ENCODE results near the gene TMEM59. TPM values are rescaled to one million over a fixed set of nuclear protein-coding genes. Genes with fewer than 3 reads are reported as not detected.

Gene TMEM59
- total RNA-seq, 1 experiment from 2014 or later: 121 TPM

GRCh38 chr1:54012863-54013262 is 40.1 kb downstream of the TMEM59 start:
- intact Hi-C loops (cut with micrococcal nuclease): no loop called here
- ChIA-PET CTCF (no interaction called here), RAD21 (ENCODE audit: low non-redundant PET in 1 of 2, low total read pairs in 2 of 2, uncharacterized antibody in 2 of 2, unreplicated experiment in 2 of 2) (no interaction called here), POLR2A (no interaction called here)
- no peak overlapping the region for H3K4me3 ChIP-seq (replicated peaks in 1 of 2; ENCODE audit: low read depth in 1 of 2, low read length in 2 of 2)
- no peak overlapping the region for H3K27ac ChIP-seq (ENCODE audit: low read depth, low read length)
- H3K9me2 ChIP-seq (ENCODE audit: insufficient read depth): no peaks in the 10 kb centered on the region
- no peak overlapping the region for H2AFZ ChIP-seq (ENCODE audit: low read depth, low read length, poor library complexity, severe bottlenecking)
- no peak overlapping the region for H3K4me2 ChIP-seq (ENCODE audit: low read length)
- no peak for DNase-seq (ENCODE audit: low read depth, low spot score)
- H3K9me3 ChIP-seq (ENCODE audit: control insufficient read depth in 1 of 2, insufficient read depth in 1 of 2, low read depth in 1 of 2, low read length in 2 of 2): no peaks in the 10 kb centered on the region
- ATAC-seq: no peak
- H3K27me3 ChIP-seq (ENCODE audit: insufficient read depth, low read length): no peaks in the 10 kb centered on the region
- TF ChIP-seq EZH2phosphoT487 (IDR thresholded peaks at IDR 0.05; ENCODE audit: borderline replicate concordance) (no peak), ZNF274 (IDR thresholded peaks at IDR 0.05; ENCODE audit: low read depth, low read length) (no peak), ATF3 (IDR thresholded peaks at IDR 0.05) (no peak), REST (IDR thresholded peaks at IDR 0.05; ENCODE audit: low read depth) (no peak), ELF1 (IDR thresholded peaks at IDR 0.05; ENCODE audit: borderline replicate concordance, low read depth) (no peak), FOSL1 (IDR thresholded peaks at IDR 0.05; ENCODE audit: low read depth) (no peak), ZFX (IDR thresholded peaks at IDR 0.05) (no peak), RAD21 (IDR thresholded peaks at IDR 0.05; ENCODE audit: low read depth) (no peak), SP1 (IDR thresholded peaks at IDR 0.05; ENCODE audit: low read depth) (no peak), ZBTB33 (IDR thresholded peaks at IDR 0.05; ENCODE audit: extremely low read depth, insufficient replicate concordance, low read length) (no peak), POLR2A (IDR thresholded peaks at IDR 0.05; ENCODE audit: borderline replicate concordance, extremely low read depth, insufficient read depth, insufficient read length) (no peak), JUND (IDR thresholded peaks at IDR 0.05) (no peak), SIN3A (IDR thresholded peaks at IDR 0.05; ENCODE audit: low read depth) (no peak), EZH2 (IDR thresholded peaks at IDR 0.05) (no peak), CTCF (IDR thresholded peaks at IDR 0.05 in 2 of 3, conservative IDR thresholded peaks at IDR 0.05 in 1 of 3; ENCODE audit: borderline replicate concordance in 1 of 3, insufficient read depth in 1 of 3, low read depth in 2 of 3, low read length in 2 of 3) (no peak), EGR1 (IDR thresholded peaks at IDR 0.05; ENCODE audit: low read depth) (no peak), CBX3 (IDR thresholded peaks at IDR 0.05; ENCODE audit: low read depth) (no peak), TCF7L2 (IDR thresholded peaks at IDR 0.05; ENCODE audit: borderline replicate concordance, extremely low read depth, insufficient read depth, insufficient read length) (no peak)
- H3K79me2 ChIP-seq (ENCODE audit: insufficient read depth, low read length): no peaks in the 10 kb centered on the region
- no TSS peak for BruUV-seq (replicated peaks)
- H3K9ac ChIP-seq (ENCODE audit: low read length): no peak overlapping the region
- no peaks in the 10 kb centered on the region for H4K20me1 ChIP-seq (ENCODE audit: insufficient read depth)
- H3K4me1 ChIP-seq (ENCODE audit: control insufficient read depth in 1 of 2, insufficient read depth in 2 of 2, low read length in 2 of 2): peaks cover 34% of the 10 kb centered on the region in 2 experiments
- no peaks in the 10 kb centered on the region for H3K36me3 ChIP-seq (ENCODE audit: control insufficient read depth in 1 of 2, insufficient read depth in 2 of 2, low read length in 2 of 2)
